Fibroblast of pulmonary artery (primary cell): ENCODE results near the gene PCLAF.
"Not testable (repeated sequence)": the region's sequence is repeated elsewhere in the genome, so short reads cannot be mapped to it uniquely, and the experiment has no call there.

ENCODE experiments used
- DNase-seq: peaks from one replicate; pipeline ENCODE4 v3.0.0-alpha.2; 2010; ENCODE audit warnings: low read depth
- H3K4me3 ChIP-seq: replicated peaks from 2 replicates; pipeline ENCODE4 v1.5.1; 2011; ENCODE audit warnings: low read depth, mild to moderate bottlenecking, control low read depth, low read length, moderate library complexity
- TF ChIP-seq, protein P1 (sequence below): IDR thresholded peaks from 2 replicates; pipeline ENCODE4 v1.5.1; 2011; ENCODE audit warnings: mild to moderate bottlenecking, control low read depth, low read length, inconsistent platforms; ENCODE audit errors: missing control alignments

Gene PCLAF

DNA sequence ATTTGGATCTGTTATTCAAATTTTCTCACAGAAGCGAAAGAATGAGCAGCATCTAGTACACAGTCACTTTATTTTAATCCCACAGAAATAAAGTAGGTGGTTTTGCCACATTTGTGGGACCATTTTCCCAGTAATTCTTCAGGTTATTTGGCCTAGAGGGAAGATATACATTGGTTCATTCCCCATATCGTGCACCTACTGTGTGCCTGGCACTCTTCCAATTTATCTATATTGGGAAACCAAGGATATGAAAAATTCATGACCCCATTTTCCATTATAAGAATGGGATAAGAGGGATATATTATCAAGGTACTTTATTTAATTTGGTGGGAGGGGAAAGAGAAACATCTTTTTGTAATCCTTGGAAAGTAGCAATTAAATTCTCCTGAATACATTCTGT is 41.5 kb upstream of the PCLAF start:
- DNase-seq: no peak
- H3K4me3 ChIP-seq: no peak overlapping the region
- TF ChIP-seq, protein P1, sequence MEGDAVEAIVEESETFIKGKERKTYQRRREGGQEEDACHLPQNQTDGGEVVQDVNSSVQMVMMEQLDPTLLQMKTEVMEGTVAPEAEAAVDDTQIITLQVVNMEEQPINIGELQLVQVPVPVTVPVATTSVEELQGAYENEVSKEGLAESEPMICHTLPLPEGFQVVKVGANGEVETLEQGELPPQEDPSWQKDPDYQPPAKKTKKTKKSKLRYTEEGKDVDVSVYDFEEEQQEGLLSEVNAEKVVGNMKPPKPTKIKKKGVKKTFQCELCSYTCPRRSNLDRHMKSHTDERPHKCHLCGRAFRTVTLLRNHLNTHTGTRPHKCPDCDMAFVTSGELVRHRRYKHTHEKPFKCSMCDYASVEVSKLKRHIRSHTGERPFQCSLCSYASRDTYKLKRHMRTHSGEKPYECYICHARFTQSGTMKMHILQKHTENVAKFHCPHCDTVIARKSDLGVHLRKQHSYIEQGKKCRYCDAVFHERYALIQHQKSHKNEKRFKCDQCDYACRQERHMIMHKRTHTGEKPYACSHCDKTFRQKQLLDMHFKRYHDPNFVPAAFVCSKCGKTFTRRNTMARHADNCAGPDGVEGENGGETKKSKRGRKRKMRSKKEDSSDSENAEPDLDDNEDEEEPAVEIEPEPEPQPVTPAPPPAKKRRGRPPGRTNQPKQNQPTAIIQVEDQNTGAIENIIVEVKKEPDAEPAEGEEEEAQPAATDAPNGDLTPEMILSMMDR: no peak

GRCh38 chr15:64412216-64412615 is 31.0 kb upstream of the PCLAF start:
- DNase-seq: no peak
- TF ChIP-seq, protein P1: no peak
- no peak overlapping the region for H3K4me3 ChIP-seq

- no peak for DNase-seq
- TF ChIP-seq, protein P1: no peak
- H3K4me3 ChIP-seq: no peak overlapping the region
Measured at GRCh38 chr15:64400583-64400982, 19.3 kb upstream of the PCLAF start.

GRCh38 chr15:64398575-64398974 is 17.3 kb upstream of the PCLAF start:
- no peak overlapping the region for H3K4me3 ChIP-seq
- TF ChIP-seq, protein P1: no peak
- DNase-seq: no peak

- TF ChIP-seq, protein P1: no peak
- no peak for DNase-seq
- no peak overlapping the region for H3K4me3 ChIP-seq
Measured at GRCh38 chr15:64396789-64397188, 15.5 kb upstream of the PCLAF start.

DNA sequence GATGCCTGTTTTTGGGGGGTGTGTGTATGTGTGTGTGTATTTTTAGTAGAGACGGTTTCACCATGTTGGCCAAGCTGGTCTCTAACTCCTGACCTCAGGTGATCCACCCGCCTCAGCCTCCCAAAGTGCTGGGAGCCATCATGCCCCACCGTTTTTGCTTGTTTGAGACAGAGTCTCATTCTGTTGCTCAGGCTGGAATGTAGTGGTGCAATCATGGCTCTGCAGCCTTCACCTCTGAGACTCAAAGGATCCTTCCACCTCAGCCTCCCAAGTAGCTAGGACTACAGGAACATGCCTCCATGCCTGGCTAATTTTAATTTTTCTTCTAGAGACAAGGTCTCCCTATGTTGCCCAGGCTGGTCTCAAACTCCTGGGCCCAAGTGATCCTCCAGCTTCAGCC is 11.2 kb upstream of the PCLAF start:
- H3K4me3 ChIP-seq, DNase-seq: not testable (repeated sequence)

- DNase-seq: no peak
- TF ChIP-seq, protein P1: no peak
- H3K4me3 ChIP-seq: peak overlapping the region; percentile 99
Measured at GRCh38 chr15:64389036-64389435, 7.8 kb upstream of the PCLAF start.
